Erythroblast (primary cell): ENCODE results near the gene EPS8.

ENCODE experiments used
- GATA1 ChIP-seq: IDR thresholded peaks from 2 replicates; pipeline ENCODE4 v1.6.1; 2011; ENCODE audit warnings: low read depth, mild to moderate bottlenecking, control low read depth, low read length, moderate library complexity
- POLR2A ChIP-seq: IDR thresholded peaks from 2 replicates; pipeline ENCODE4 v1.6.1; 2011; ENCODE audit warnings: mild to moderate bottlenecking, low read length

GRCh38 chr12:15592934-15593333 is 196.3 kb downstream of the EPS8 start:
- no peak for TF ChIP-seq POLR2A
- TF ChIP-seq GATA1 = no peak
